Measurements from ENCODE around the gene ATP6V0B. TPM values are rescaled to one million over a fixed set of nuclear protein-coding genes. Genes with fewer than 3 reads are reported as not detected.
A peak's percentile ranks its signal among the peaks of the same experiment; 100 is the strongest.

The ATP6V0B gene
- total and polyA plus RNA-seq, 9 of the 15 experiments (the other 6 are each of a cell fraction or from before 2014, with no cell fraction given), result 137 to 328 (median 220) TPM

- Histone ChIP-seq H3K36me3 (ENCODE audit: control insufficient read depth, insufficient read depth, low read length) (peaks cover 4% of the 10 kb centered on the region; the same call in 2 of the 3 replicates), H3K4me3 (no peak overlapping the region), H3K27me3 (ENCODE audit: control insufficient read depth in 2 of 2, insufficient read depth in 2 of 2, low read length in 2 of 2) (no peaks in the 10 kb centered on the region), H3K4me2 (ENCODE audit: insufficient read depth, low read length) (no peak overlapping the region), H3K9ac (ENCODE audit: insufficient read depth in 1 of 2, low read depth in 2 of 2, low read length in 2 of 2) (peak overlapping the region in 1 of 2 experiments; percentile 38; a peak in 1 of 4 replicates), H2AFZ (ENCODE audit: low read depth, low read length) (no peak overlapping the region), H3K9me1 (ENCODE audit: control insufficient read depth, insufficient read depth, low read length) (peaks cover 9% of the 10 kb centered on the region), H3K79me2 (ENCODE audit: control insufficient read depth, insufficient read depth, low read length) (no peaks in the 10 kb centered on the region), H3K27ac (ENCODE audit: extremely low read depth, low read depth, low read length) (no peak overlapping the region), H4K20me1 (replicated peaks; ENCODE audit: control insufficient read depth, insufficient read depth, low read length) (0 out of 2 replicates have a peak, but pooled peaks cover 3% of the 10 kb centered on the region), H3K9me3 (replicated peaks; ENCODE audit: control insufficient read depth, insufficient read depth, low read depth, low read length) (no peaks in the 10 kb centered on the region), H3K4me1 (replicated peaks in 1 of 2; ENCODE audit: control insufficient read depth in 2 of 2, insufficient read depth in 2 of 2, low read length in 2 of 2) (peaks cover 12 to 27% of the 10 kb centered on the region in 2 experiments; a peak in 4 of 5 replicates)
- CTCF ChIA-PET (ENCODE audit: low intra/inter-chr PET ratio), result interaction anchor here (0.8 kb wide), 1 partner anchor 173 kb away, joined by 4 read pairs; no protein-coding TSS in a partner anchor
- no peak for TF ChIP-seq CUX1 (CRISPR knock-in tag; IDR thresholded peaks at IDR 0.05)
- no peak for TF ChIP-seq STAT5B (CRISPR knock-in tag; IDR thresholded peaks at IDR 0.05)
- TF ChIP-seq SMAD1 (IDR thresholded peaks at IDR 0.05; ENCODE audit: low read depth, low read length, partially characterized antibody), result no peak
- TF ChIP-seq MTA1 (IDR thresholded peaks at IDR 0.05; ENCODE audit: borderline replicate concordance), result no peak
- no peak for TF ChIP-seq ZNF224 (CRISPR knock-in tag; IDR thresholded peaks at IDR 0.05)
- no peak for TF ChIP-seq FUS (optimal IDR thresholded peaks at IDR 0.05; ENCODE audit: low read depth, low read length)
- no peak for TF ChIP-seq HDAC3 (IDR thresholded peaks at IDR 0.05; ENCODE audit: borderline replicate concordance, partially characterized antibody)
- TF ChIP-seq, protein P1, sequence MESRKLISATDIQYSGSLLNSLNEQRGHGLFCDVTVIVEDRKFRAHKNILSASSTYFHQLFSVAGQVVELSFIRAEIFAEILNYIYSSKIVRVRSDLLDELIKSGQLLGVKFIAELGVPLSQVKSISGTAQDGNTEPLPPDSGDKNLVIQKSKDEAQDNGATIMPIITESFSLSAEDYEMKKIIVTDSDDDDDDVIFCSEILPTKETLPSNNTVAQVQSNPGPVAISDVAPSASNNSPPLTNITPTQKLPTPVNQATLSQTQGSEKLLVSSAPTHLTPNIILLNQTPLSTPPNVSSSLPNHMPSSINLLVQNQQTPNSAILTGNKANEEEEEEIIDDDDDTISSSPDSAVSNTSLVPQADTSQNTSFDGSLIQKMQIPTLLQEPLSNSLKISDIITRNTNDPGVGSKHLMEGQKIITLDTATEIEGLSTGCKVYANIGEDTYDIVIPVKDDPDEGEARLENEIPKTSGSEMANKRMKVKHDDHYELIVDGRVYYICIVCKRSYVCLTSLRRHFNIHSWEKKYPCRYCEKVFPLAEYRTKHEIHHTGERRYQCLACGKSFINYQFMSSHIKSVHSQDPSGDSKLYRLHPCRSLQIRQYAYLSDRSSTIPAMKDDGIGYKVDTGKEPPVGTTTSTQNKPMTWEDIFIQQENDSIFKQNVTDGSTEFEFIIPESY (CRISPR knock-in tag; IDR thresholded peaks at IDR 0.05), result peak; percentile 89
- no peak for TF ChIP-seq BRD9 (IDR thresholded peaks at IDR 0.05; ENCODE audit: low read depth, partially characterized antibody)
- peak; percentile 56; the same call in 1 of the 2 replicates for TF ChIP-seq POLR2G (IDR thresholded peaks at IDR 0.05; ENCODE audit: low read depth, low read length)
- TF ChIP-seq MEF2D (tag; conservative IDR thresholded peaks at IDR 0.05; ENCODE audit: low read depth), result no peak
- no peak for TF ChIP-seq ZSCAN29 (IDR thresholded peaks at IDR 0.05)
- no peak for TF ChIP-seq CXXC5 (CRISPR knock-in tag; IDR thresholded peaks at IDR 0.05)
- no peak for TF ChIP-seq HIVEP1 (CRISPR knock-in tag; IDR thresholded peaks at IDR 0.05)
- POLR2A ChIA-PET, result interaction anchor here (0.6 kb wide), 2 partner anchors 158 to 460 kb away, joined by 3 read pairs; no protein-coding TSS in a partner anchor
- in situ Hi-C loops (cut with MboI), result loop anchor here (5.0 to 10.0 kb wide), 2 partner anchors 409 to 702 kb away; no protein-coding TSS in a partner anchor
- intact Hi-C loops (cut with micrococcal nuclease), result no loop called here
- no peak for FAIRE-seq
- no peak for DNase-seq (ENCODE audit: extremely low read depth in 1 of 4, low spot score in 3 of 4)
- BruUV-seq (replicated peaks), result no TSS peak
- no peak for ATAC-seq
- 92% methylated on average over 28 of the region's 56 CpGs for WGBS (ENCODE audit: insufficient coverage, low coverage, missing lambda C conversion rate)
These were observed 38.2 kb upstream of the ATP6V0B start for GRCh38 chr1:43936431-43937151.

All from K562 (cell line).